Measurements from ENCODE around the gene RAB3B. TPM values are rescaled to one million over a fixed set of nuclear protein-coding genes. Genes with fewer than 3 reads are reported as not detected.

Gene RAB3B
- total and polyA plus RNA-seq, 9 of the 15 experiments (the other 6 are each of a cell fraction or from before 2014, with no cell fraction given): 0.07 to 0.47 (median 0.27) TPM

DNA sequence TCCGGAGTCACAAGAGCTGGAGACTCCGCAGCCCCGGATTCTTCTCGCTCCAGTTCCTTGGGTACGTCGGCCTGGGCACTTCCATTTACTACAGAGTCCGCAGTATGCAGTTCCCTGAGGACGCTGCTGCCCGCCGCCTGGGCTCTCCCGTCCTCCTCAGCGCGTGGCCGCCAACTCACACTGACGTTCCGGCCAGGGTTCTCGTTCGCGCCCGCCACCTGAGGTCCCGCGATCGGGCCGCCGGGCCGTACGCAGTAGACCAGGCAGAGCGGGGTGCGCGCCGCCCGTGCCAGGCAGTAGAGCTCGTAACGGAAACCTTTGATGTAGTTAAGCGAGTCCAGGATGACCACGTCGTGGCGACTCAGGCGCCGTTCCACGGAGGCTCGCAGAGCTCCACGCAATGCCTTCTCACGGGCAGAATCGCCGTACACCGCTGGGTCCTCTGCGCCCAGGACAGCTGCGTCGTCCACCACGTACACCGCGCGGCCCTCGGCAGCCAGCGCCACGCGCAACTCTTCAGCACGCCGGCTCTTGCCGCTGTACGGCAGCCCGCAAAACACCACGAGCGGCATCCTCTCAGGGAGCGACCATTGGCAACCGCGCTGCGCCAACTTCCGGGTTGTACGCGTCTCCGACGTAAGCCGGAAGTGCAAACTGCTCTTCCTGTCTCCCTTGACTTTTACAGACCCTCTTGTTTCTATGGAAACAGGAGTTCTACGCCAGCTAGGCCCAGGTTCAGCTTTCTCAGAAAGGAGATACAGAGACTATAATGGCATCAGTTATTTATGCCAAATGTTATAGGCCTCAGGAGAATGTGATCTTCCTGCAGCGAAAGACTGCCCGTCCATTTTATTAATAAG is 42.9 kb upstream of the RAB3B start, which contains the start of gene KTI12 (continued):
- TF ChIP-seq SMAD3 (CRISPR knock-in tag; conservative IDR thresholded peaks at IDR 0.05) (0 out of 2 replicates have a peak, but pooled peaks have one; percentile 36), PHTF2 (CRISPR knock-in tag; IDR thresholded peaks at IDR 0.05) (no peak), MECOM (CRISPR knock-in tag; IDR thresholded peaks at IDR 0.05) (no peak), ZNF124 (CRISPR knock-in tag; IDR thresholded peaks at IDR 0.05) (no peak), RBFOX2 (IDR thresholded peaks at IDR 0.05; ENCODE audit: low read depth, low read length) (peak; percentile 94), GATA2 (CRISPR knock-in tag; IDR thresholded peaks at IDR 0.05) (no peak), RBM17 (IDR thresholded peaks at IDR 0.05; ENCODE audit: borderline replicate concordance, low read depth, low read length) (no peak), SAFB2 (IDR thresholded peaks at IDR 0.05; ENCODE audit: borderline replicate concordance, low read depth, low read length, severe bottlenecking) (no peak), TRIM28 (IDR thresholded peaks at IDR 0.05) (no peak), GTF2E2 (tag; IDR thresholded peaks at IDR 0.05) (peak; percentile 79), PHB2 (IDR thresholded peaks at IDR 0.05; ENCODE audit: low read depth) (no peak), RFX1 (IDR thresholded peaks at IDR 0.05) (peak; percentile 97), RNF2 (IDR thresholded peaks at IDR 0.05) (no peak; the same call in 1 of the 2 replicates), HDGF (IDR thresholded peaks at IDR 0.05) (no peak), ELF1 (tag; IDR thresholded peaks at IDR 0.05) (peak; percentile 100), KDM5B (IDR thresholded peaks at IDR 0.05; ENCODE audit: insufficient replicate concordance, low read depth, low read length) (peak; percentile 81)
- TF ChIP-seq, protein P1, sequence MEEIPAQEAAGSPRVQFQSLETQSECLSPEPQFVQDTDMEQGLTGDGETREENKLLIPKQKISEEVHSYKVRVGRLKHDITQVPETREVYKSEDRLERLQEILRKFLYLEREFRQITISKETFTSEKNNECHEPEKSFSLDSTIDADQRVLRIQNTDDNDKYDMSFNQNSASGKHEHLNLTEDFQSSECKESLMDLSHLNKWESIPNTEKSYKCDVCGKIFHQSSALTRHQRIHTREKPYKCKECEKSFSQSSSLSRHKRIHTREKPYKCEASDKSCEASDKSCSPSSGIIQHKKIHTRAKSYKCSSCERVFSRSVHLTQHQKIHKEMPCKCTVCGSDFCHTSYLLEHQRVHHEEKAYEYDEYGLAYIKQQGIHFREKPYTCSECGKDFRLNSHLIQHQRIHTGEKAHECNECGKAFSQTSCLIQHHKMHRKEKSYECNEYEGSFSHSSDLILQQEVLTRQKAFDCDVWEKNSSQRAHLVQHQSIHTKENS (CRISPR knock-in tag; IDR thresholded peaks at IDR 0.05): no peak
- TF ChIP-seq, protein P2, sequence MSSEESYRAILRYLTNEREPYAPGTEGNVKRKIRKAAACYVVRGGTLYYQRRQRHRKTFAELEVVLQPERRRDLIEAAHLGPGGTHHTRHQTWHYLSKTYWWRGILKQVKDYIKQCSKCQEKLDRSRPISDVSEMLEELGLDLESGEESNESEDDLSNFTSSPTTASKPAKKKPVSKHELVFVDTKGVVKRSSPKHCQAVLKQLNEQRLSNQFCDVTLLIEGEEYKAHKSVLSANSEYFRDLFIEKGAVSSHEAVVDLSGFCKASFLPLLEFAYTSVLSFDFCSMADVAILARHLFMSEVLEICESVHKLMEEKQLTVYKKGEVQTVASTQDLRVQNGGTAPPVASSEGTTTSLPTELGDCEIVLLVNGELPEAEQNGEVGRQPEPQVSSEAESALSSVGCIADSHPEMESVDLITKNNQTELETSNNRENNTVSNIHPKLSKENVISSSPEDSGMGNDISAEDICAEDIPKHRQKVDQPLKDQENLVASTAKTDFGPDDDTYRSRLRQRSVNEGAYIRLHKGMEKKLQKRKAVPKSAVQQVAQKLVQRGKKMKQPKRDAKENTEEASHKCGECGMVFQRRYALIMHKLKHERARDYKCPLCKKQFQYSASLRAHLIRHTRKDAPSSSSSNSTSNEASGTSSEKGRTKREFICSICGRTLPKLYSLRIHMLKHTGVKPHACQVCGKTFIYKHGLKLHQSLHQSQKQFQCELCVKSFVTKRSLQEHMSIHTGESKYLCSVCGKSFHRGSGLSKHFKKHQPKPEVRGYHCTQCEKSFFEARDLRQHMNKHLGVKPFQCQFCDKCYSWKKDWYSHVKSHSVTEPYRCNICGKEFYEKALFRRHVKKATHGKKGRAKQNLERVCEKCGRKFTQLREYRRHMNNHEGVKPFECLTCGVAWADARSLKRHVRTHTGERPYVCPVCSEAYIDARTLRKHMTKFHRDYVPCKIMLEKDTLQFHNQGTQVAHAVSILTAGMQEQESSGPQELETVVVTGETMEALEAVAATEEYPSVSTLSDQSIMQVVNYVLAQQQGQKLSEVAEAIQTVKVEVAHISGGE (CRISPR knock-in tag; IDR thresholded peaks at IDR 0.05): peak in 1 of 3 experiments; percentile 86; a peak in 2 of 6 replicates
- TF ChIP-seq, protein P3, sequence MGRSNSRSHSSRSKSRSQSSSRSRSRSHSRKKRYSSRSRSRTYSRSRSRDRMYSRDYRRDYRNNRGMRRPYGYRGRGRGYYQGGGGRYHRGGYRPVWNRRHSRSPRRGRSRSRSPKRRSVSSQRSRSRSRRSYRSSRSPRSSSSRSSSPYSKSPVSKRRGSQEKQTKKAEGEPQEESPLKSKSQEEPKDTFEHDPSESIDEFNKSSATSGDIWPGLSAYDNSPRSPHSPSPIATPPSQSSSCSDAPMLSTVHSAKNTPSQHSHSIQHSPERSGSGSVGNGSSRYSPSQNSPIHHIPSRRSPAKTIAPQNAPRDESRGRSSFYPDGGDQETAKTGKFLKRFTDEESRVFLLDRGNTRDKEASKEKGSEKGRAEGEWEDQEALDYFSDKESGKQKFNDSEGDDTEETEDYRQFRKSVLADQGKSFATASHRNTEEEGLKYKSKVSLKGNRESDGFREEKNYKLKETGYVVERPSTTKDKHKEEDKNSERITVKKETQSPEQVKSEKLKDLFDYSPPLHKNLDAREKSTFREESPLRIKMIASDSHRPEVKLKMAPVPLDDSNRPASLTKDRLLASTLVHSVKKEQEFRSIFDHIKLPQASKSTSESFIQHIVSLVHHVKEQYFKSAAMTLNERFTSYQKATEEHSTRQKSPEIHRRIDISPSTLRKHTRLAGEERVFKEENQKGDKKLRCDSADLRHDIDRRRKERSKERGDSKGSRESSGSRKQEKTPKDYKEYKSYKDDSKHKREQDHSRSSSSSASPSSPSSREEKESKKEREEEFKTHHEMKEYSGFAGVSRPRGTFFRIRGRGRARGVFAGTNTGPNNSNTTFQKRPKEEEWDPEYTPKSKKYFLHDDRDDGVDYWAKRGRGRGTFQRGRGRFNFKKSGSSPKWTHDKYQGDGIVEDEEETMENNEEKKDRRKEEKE (IDR thresholded peaks at IDR 0.05; ENCODE audit: borderline replicate concordance in 1 of 2, control insufficient read depth in 1 of 2, low read depth in 2 of 2, low read length in 1 of 2): no peak
